Fibroblast of the aortic adventitia (primary cell): ENCODE results near the gene DDX27. TPM values are rescaled to one million over a fixed set of nuclear protein-coding genes. Genes with fewer than 3 reads are reported as not detected.
A peak's percentile ranks its signal among the peaks of the same experiment; 100 is the strongest.
"Not testable (repeated sequence)": the region's sequence is repeated elsewhere in the genome, so short reads cannot be mapped to it uniquely, and the experiment has no call there.

Experiments
- DNase-seq: peaks from one replicate; pipeline ENCODE4 v3.0.0-alpha.2; 2010; ENCODE audit warnings: low read depth
- H3K4me3 ChIP-seq: 2 replicates; pipeline ENCODE4 v1.5.1; 2011; ENCODE audit warnings: low read depth, mild to moderate bottlenecking, control low read depth, low read length, moderate library complexity
- CTCF ChIP-seq: IDR thresholded peaks from 2 replicates; pipeline ENCODE4 v1.5.1; 2011; ENCODE audit warnings: mild to moderate bottlenecking, low read length, control low read depth, inconsistent platforms; ENCODE audit not compliant: insufficient read depth
- total RNA-seq: library from RNA; depleted of rRNA; stranded (reverse); fragments of >200 nt; gene quantifications from 2 replicates; pipeline ENCODE4 v1.2.3, GENCODE V29; 2012; ENCODE audit warnings: low replicate concordance

The DDX27 gene
- total RNA-seq, 1 donor = 29.3 TPM

DNA sequence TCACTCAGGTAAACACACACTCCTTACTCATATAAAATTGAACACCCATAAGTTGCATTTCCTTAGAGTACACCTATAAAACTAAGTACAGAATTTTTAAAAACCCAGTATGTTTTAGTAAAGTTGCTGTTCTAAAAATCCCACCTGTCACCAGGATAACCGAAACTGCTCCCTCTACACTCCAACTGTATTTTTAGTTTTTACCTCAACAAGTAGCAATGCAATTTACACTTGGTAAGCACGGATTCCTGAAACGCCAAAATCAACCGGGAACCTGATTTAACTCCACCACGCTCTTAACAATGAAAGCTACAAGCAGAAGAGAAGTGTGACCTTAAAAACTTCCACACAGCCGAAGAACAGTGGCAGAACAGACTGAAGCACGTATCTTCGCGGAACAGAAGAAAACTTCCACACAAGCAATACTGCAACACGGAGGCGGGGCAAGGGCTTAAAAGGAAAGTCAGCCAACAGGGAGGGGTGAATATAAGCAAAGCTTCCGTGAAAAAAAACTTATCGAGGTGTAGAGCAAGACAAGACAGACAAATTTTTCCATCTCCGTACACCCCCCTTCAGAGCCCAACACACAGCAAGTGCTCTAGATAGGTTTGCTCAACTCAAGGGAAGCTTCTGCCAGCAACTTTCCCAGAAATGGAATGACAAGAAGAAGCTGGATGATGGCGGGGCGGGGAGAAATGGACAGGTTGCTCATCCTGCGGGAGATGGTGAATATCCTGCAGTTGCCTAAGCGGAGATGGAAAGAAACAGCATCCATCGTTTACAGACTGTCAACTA lies 32.5 kb upstream of the DDX27 start:
- H3K4me3 ChIP-seq = peak overlapping the region; percentile 82
- TF ChIP-seq CTCF = no peak
- DNase-seq = peak; percentile 60

DNA sequence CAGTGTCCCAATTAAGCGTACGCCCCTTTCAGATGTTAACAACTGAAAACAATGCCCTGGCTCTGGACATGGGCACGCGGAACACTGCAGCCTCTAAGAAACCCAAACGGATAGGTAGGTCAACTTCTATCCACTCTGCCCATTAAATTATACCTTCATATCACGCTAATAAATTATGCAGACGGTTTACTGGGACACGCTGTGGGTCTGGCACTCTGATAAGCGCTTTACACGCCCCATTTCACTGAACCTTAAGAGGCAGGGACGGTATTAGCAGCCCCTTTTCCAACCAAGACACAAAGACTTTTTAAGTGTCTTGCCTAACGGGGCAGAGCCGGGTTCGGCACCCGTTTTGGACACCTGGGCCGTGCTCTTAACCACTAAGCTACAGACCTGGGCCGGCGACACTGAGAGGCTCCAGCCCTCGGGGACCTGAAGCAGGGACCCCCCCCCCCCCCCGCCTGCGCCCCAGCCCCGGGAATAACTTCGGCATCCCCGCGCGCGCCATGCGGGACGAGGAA lies 31.8 kb upstream of the DDX27 start:
- DNase-seq = peak; percentile 8
- peak overlapping the region; percentile 82 for H3K4me3 ChIP-seq
- no peak for TF ChIP-seq CTCF

DNA sequence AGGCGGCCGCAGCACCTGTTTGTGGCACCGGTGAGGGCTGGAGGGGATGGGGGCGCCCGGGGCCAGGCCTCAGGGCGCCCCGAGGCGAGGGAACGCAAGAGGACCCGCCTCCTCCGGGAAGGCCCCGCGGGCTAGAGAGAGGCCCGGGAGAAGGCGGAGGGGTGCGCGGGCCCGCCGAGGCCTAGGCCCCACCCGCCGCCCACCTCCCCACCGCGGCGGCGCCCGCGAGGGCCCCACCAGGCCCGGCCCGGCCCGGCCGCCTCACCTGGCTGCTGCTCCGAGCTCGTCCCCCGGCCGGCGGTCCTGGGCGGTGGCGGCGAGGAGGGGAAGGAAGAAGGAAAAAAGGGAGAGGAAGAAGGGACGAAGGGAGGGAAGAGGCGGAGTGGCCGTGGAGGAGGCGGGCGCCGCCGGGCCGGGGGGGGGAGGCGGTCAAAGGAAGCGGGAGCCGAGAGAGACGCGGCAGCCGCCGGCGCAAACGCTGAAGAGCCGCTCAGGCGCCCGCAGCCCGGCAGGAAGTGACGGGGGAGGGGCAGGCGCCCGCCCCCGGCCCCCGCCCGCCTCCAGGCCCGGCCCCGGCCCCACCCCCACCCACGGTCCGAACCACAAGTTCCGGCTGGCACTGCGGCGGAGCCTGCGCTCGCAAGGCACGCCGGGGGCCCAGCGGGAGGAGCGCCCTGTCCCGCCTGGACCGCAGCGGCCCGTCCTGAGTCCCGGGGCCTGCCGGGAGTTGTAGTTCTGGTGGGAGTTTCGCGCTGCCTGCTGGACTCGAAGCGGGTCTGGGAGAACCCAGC lies 31.2 kb upstream of the DDX27 start, which contains the start of gene STAU1:
TSS of gene STAU1 (minus strand) at position 484 of the 791 bp plus-strand sequence. CDS start 22,133 bp downstream, outside the sequence.
- peak within 1 kb of the TSS; percentile 82 for H3K4me3 ChIP-seq
- DNase-seq = peak; percentile 94
- no peak for TF ChIP-seq CTCF

DNA sequence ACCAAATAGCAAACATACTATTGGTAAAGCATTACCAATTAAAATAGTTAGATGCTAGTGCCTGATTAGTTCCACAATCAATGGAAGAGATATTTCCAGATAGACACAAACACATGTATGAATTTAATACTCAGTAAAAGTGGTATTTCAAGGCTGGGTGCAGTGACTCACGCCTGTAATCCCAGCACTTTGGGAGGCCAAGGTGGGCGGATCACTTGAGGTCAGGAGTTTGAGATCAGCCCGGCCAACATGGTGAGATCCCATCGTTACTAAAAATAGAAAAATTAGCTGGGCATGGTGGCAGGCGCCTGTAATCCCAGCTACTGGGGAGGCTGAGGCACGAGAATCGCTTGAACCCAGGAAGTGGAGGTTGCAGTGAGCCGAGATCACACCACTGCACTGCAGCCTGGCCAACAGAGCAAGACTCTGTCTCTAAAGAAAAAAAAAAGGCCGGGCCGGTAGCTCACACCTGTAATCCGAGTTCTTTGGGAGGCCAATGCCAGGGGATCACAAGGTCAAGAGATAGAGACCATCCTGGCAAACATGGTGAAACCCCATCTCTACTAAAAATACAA lies 26.2 kb upstream of the DDX27 start:
- H3K4me3 ChIP-seq, DNase-seq: not testable (repeated sequence)

DNA sequence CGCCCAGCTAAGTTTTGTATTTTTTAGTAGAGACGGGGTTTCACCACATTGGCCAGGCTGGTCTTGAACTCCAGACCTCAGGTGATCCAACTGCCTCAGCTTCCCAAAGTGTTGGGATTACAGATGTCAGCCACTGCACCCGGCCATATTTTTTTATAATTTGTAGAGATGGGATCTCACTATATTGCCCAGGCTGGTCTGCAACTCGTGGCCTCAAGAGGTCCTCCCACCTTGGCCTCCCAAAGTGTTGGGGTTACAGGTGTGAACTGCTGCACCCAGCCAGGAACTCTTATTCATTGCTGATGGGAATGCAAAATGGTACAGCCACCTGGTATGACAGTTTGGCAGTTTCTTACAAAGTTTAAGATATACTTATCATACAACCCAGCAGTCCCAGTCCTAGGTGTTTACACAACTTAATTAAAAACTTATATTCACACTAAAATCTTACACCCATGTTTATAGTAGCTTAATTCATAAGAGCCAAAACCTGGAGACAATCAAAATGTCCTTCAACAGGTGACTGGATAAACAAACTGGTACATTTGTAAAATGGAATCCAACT lies 19.4 kb upstream of the DDX27 start:
- no peak overlapping the region for H3K4me3 ChIP-seq
- DNase-seq = no peak
- no peak for TF ChIP-seq CTCF

GRCh38 chr20:49203011-49203410 lies 16.2 kb upstream of the DDX27 start:
- no peak for DNase-seq
- TF ChIP-seq CTCF = no peak
- no peak overlapping the region for H3K4me3 ChIP-seq

GRCh38 chr20:49203746-49204145 lies 15.5 kb upstream of the DDX27 start:
- no peak for TF ChIP-seq CTCF
- H3K4me3 ChIP-seq = no peak overlapping the region

More at GRCh38 chr20:49203746-49204145, 15.5 kb upstream of the DDX27 start:
- DNase-seq = no peak
